OCI-LY3 (cell line): ENCODE results near the gene SIK2.

Source experiments
- H2AFZ ChIP-seq: fragments of 200-600, 300-600 bp; shearing (Covaris generic); 2 replicates; pipeline ENCODE4 v1.6.0; 2014; ENCODE audit warnings: antibody characterized with exemption, low read depth, low read length
- H3K27ac ChIP-seq: fragments of 200-600, 300-600 bp; sonication (generic); 2 replicates; pipeline ENCODE4 v1.5.1; 2014; ENCODE audit warnings: mild to moderate bottlenecking, low read length, moderate library complexity, mixed read lengths
- H3K27me3 ChIP-seq: fragments of 200-600, 300-600 bp; sonication (generic); 2 replicates; pipeline ENCODE4 v1.6.1; 2014; ENCODE audit warnings: low read depth, low read length, mixed read lengths
- H3K36me3 ChIP-seq: fragments of 200-600, 300-600 bp; sonication (generic); replicated peaks from 2 replicates; pipeline ENCODE3; 2014; ENCODE audit warnings: low read depth, low read length, mixed read lengths
- H3K4me1 ChIP-seq: fragments of 300-600, 200-600 bp; sonication (generic); 2 replicates; pipeline ENCODE4 v1.6.1; 2014; ENCODE audit warnings: low read length, mixed read lengths
- H3K4me2 ChIP-seq: fragments of 200-600, 300-600 bp; sonication (generic); 2 replicates; pipeline ENCODE4 v1.6.1; 2014; ENCODE audit warnings: low read length, mixed read lengths
- H3K4me3 ChIP-seq: fragments of 300-600, 200-600 bp; sonication (generic); 2 replicates; pipeline ENCODE4 v1.5.1; 2014; ENCODE audit warnings: antibody characterized with exemption, mild to moderate bottlenecking, low read length, moderate library complexity
- H3K79me2 ChIP-seq: fragments of 300-600, 200-600 bp; shearing (Covaris generic); 2 replicates; pipeline ENCODE4 v1.6.1; 2014; ENCODE audit warnings: mild to moderate bottlenecking, low read length, mixed read lengths
- H3K9ac ChIP-seq: fragments of 300-600, 200-600 bp; shearing (Covaris generic); 2 replicates; pipeline ENCODE4 v1.6.0; 2014; ENCODE audit warnings: mild to moderate bottlenecking, low read length, moderate library complexity
- H3K9me3 ChIP-seq: fragments of 200-600, 300-600 bp; shearing (Covaris generic); 2 replicates; pipeline ENCODE4 v1.6.1; 2014; ENCODE audit warnings: low read length, mixed read lengths; ENCODE audit not compliant: insufficient read depth
- H4K20me1 ChIP-seq: fragments of 200-600, 300-600 bp; sonication (generic); 2 replicates; pipeline ENCODE4 v1.6.1; 2016; ENCODE audit warnings: low read length, mixed read lengths; ENCODE audit not compliant: insufficient read depth
- EZH2phosphoT487 ChIP-seq: fragments of 200-600 bp; shearing (Covaris generic); IDR thresholded peaks from 2 replicates; pipeline ENCODE4 v1.6.1; 2018; ENCODE audit warnings: antibody characterized with exemption, mixed run types, low read depth
- TF ChIP-seq, protein P1 (sequence below): fragments of 200-600, 300-600 bp; sonication (generic); IDR thresholded peaks from 2 replicates; pipeline ENCODE4 v1.5.1; 2014; ENCODE audit warnings: antibody characterized with exemption, low read length, low read depth

The SIK2 gene

DNA sequence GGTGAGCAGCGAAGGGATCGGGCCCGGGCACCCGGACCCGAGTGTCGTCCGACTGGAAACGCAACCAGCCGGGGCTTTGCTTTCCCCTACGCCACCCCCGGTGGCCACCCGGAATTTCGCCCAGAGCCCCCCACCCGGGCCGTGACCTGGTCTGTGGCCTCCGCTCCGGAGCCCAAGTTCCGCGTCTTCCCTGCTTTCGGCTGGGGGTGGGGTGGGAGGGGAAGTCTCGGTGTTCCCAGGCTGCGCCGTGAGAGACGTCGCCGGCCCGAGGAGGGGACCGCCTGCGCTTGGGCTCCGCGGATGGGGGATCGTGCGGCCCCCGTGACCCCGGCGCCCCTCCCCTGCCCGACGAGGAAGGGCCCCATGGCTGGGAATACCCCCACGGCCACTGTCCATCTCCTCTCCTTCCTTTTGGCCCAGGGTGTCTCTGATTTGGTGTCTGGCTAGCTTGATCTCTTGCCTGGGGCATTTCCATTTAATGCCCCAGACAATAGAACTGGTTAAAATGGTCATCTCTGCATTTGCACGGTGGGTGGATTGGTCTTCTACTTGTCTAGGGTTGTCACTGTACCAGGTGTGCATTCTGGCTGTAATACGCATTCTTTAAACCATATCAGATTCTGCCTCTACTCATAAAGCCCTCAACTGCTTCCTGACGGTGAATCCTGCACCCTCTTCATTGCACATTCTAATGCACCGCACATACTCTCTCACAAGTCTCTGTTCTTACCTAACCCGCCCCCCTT, 789 bp downstream of the SIK2 start:
- H3K79me2 ChIP-seq, result peaks cover 52% of the 10 kb centered on the region
- no peaks in the 10 kb centered on the region for H3K27me3 ChIP-seq
- H3K4me1 ChIP-seq, result peaks cover 21% of the 10 kb centered on the region
- H3K36me3 ChIP-seq, result no peaks in the 10 kb centered on the region
- H3K9ac ChIP-seq, result peak overlapping the region; percentile 80
- peak overlapping the region; percentile 89 for H3K4me3 ChIP-seq
- H4K20me1 ChIP-seq, result peaks cover 27% of the 10 kb centered on the region
- no peak overlapping the region for H2AFZ ChIP-seq
- H3K9me3 ChIP-seq, result no peaks in the 10 kb centered on the region
- TF ChIP-seq, protein P1, sequence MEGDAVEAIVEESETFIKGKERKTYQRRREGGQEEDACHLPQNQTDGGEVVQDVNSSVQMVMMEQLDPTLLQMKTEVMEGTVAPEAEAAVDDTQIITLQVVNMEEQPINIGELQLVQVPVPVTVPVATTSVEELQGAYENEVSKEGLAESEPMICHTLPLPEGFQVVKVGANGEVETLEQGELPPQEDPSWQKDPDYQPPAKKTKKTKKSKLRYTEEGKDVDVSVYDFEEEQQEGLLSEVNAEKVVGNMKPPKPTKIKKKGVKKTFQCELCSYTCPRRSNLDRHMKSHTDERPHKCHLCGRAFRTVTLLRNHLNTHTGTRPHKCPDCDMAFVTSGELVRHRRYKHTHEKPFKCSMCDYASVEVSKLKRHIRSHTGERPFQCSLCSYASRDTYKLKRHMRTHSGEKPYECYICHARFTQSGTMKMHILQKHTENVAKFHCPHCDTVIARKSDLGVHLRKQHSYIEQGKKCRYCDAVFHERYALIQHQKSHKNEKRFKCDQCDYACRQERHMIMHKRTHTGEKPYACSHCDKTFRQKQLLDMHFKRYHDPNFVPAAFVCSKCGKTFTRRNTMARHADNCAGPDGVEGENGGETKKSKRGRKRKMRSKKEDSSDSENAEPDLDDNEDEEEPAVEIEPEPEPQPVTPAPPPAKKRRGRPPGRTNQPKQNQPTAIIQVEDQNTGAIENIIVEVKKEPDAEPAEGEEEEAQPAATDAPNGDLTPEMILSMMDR, result no peak
- peak overlapping the region; percentile 45 for H3K27ac ChIP-seq
- peak overlapping the region; percentile 94 for H3K4me2 ChIP-seq

DNA sequence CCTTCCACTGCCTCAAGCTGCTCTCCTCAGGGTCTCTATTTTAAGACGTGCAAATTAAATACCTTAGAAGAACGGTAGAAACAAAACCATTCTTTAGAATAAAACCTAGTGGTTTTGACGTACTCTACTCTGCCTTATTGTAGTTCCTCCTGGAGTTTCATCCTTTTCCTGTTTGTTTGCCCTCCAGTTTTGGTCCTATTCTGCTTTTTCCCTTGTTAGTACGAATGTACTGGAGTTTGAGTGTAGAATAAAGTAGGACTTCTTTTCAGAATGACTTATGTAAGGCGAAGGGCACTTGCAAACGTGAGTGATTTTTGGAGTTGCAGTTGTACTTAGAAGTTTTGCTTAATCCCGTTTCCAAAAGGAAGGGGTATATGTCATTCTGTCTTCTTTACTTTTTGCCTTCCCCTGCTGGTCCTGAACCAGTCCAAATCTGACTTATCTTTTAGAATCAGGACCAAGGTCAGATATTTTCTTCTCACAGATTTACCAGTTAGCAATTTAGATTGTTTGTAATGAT, 1.4 kb downstream of the SIK2 start:
- Histone ChIP-seq H2AFZ (no peak overlapping the region), H3K27ac (no peak overlapping the region), H4K20me1 (peaks cover 27% of the 10 kb centered on the region), H3K4me1 (peaks cover 21% of the 10 kb centered on the region), H3K4me3 (peak overlapping the region; percentile 89), H3K36me3 (no peaks in the 10 kb centered on the region), H3K9ac (peak overlapping the region; percentile 80), H3K9me3 (no peaks in the 10 kb centered on the region), H3K79me2 (peaks cover 54% of the 10 kb centered on the region), H3K4me2 (peak overlapping the region; percentile 94), H3K27me3 (no peaks in the 10 kb centered on the region)
- no peak for TF ChIP-seq EZH2phosphoT487
- TF ChIP-seq, protein P1, result no peak

DNA sequence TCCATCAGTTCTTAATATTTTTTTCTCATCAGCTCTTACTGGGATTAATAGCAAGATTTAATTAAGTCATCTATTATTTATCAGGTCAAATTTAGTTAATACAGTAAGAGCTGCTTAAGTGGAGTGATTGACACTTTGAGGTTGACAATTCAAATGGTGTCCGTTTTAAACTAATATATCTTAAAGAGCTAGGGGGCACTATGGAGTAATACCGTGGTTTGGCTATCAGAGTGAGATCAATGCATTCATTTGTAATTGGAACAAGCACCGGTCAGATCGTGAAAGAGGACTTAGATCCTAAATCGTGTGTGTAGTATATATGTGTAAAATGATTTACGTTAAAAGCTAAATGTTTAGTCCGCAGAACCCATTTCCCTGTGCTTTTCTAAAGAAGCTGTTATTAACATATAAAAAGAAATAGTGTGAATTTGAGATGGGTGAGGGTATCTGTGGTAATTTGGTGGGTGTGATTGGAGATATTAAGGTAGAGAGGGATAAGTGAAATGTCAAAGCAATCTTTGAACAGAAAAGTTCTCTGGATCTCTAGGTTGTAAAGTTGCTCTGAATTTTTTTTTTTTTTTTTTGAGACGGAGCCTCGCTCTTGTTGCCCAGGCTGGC, 2.3 kb downstream of the SIK2 start:
- no peaks in the 10 kb centered on the region for H3K9me3 ChIP-seq
- peaks cover 21% of the 10 kb centered on the region for H3K4me1 ChIP-seq
- H3K4me2 ChIP-seq, result peak overlapping the region; percentile 94
- TF ChIP-seq, protein P1, result peak; percentile 64
- TF ChIP-seq EZH2phosphoT487, result no peak
- H3K4me3 ChIP-seq, result peak overlapping the region; percentile 89
- 0 out of 2 replicates have a peak overlapping the region, but pooled peaks have one; percentile 21 for H3K9ac ChIP-seq
- no peak overlapping the region for H2AFZ ChIP-seq
- no peaks in the 10 kb centered on the region for H3K27me3 ChIP-seq
- peaks cover 27% of the 10 kb centered on the region for H4K20me1 ChIP-seq
- H3K79me2 ChIP-seq, result peaks cover 60% of the 10 kb centered on the region
- H3K36me3 ChIP-seq, result no peaks in the 10 kb centered on the region
- H3K27ac ChIP-seq, result no peak overlapping the region

DNA sequence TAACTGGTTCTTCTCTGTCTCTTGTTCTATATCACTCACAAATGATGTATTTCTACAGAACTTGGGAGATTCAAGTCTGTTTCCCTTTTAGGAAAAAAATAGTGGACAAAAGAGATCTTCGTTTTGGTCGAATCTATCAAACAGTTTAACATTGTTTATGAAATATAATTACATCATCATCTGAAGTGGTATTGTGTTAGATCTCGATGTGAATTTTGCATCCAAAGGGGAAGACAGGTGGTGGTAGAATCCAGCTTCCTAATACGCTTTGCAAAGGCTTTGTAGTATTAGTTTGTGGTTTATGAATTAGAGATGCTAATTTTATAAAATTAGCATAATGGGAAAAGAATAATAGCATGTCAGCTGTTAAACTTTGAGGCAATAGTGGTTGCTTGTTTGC, 3.4 kb downstream of the SIK2 start:
- no peaks in the 10 kb centered on the region for H3K36me3 ChIP-seq
- H3K79me2 ChIP-seq, result peaks cover 63% of the 10 kb centered on the region
- no peak overlapping the region for H3K4me2 ChIP-seq
- H3K27me3 ChIP-seq, result no peaks in the 10 kb centered on the region
- no peak overlapping the region for H3K4me3 ChIP-seq
- H2AFZ ChIP-seq, result no peak overlapping the region
- H4K20me1 ChIP-seq, result peaks cover 27% of the 10 kb centered on the region
- TF ChIP-seq EZH2phosphoT487, result no peak
- TF ChIP-seq, protein P1, result no peak
- H3K9ac ChIP-seq, result no peak overlapping the region
- no peaks in the 10 kb centered on the region for H3K9me3 ChIP-seq
- H3K27ac ChIP-seq, result no peak overlapping the region
- H3K4me1 ChIP-seq, result peaks cover 21% of the 10 kb centered on the region
